ENCODE measurements around the gene CD96. TPM values are rescaled to one million over a fixed set of nuclear protein-coding genes. Genes with fewer than 3 reads are reported as not detected.

The CD96 gene
- total and polyA plus RNA-seq, 2 experiments from 2014 or later, result 0.91 TPM; not detected in 1

- no peaks in the 10 kb centered on the region for H3K27me3 Mint-ChIP-seq (ENCODE audit: insufficient read depth, low read depth, poor library complexity)
- H3K9me2 ChIP-seq (ENCODE audit: insufficient read depth), result peaks cover 4% of the 10 kb centered on the region; the same call in 1 of the 2 replicates
- no peak overlapping the region for H2AFZ ChIP-seq
- H3K27ac Mint-ChIP-seq, result no peak overlapping the region
- H4K20me1 ChIP-seq (replicated peaks; ENCODE audit: insufficient read depth), result no peaks in the 10 kb centered on the region
- no peak overlapping the region for H3K4me3 Mint-ChIP-seq
- H3K4me3 ChIP-seq, result no peak overlapping the region
- H3K36me3 Mint-ChIP-seq (ENCODE audit: low read depth), result peaks cover 7% of the 10 kb centered on the region; the same call in 2 of the 3 replicates
- no peak for DNase-seq (ENCODE audit: low spot score)
- ATAC-seq, result no peak
- no peaks in the 10 kb centered on the region for H3K79me2 ChIP-seq (replicated peaks; ENCODE audit: insufficient read depth)
- no peaks in the 10 kb centered on the region for H3K27me3 ChIP-seq (ENCODE audit: insufficient read depth)
- no peak overlapping the region for H3K27ac ChIP-seq (ENCODE audit: low read depth)
- no peaks in the 10 kb centered on the region; the same call in 1 of the 3 replicates for H3K4me1 Mint-ChIP-seq
- no peaks in the 10 kb centered on the region for H3K4me1 ChIP-seq (ENCODE audit: insufficient read depth)
- H3K36me3 ChIP-seq (ENCODE audit: insufficient read depth), result no peaks in the 10 kb centered on the region
- no peak overlapping the region for H3K4me2 ChIP-seq
- TF ChIP-seq ETS1 (IDR thresholded peaks at IDR 0.05), result no peak
- TF ChIP-seq ZNF331 (CRISPR knock-in tag; IDR thresholded peaks at IDR 0.05; ENCODE audit: low read depth), result no peak
- TF ChIP-seq EZH2phosphoT487 (IDR thresholded peaks at IDR 0.05; ENCODE audit: unreplicated experiment), result no peak
- no peak for TF ChIP-seq EZH2 (IDR thresholded peaks at IDR 0.05; ENCODE audit: low read depth, unreplicated experiment)
- no peak for TF ChIP-seq ZNF114 (CRISPR knock-in tag; IDR thresholded peaks at IDR 0.05)
- TF ChIP-seq NANOG (IDR thresholded peaks at IDR 0.05; ENCODE audit: borderline replicate concordance), result no peak
- TF ChIP-seq STAT1 (IDR thresholded peaks at IDR 0.05; ENCODE audit: unreplicated experiment), result no peak
- TF ChIP-seq REST (IDR thresholded peaks at IDR 0.05; ENCODE audit: unreplicated experiment), result no peak
- no peak for TF ChIP-seq CREB1 (CRISPR knock-in tag; IDR thresholded peaks at IDR 0.05; ENCODE audit: low read depth)
- TF ChIP-seq POLR2AphosphoS5 (IDR thresholded peaks at IDR 0.05; ENCODE audit: low read depth), result no peak
- TF ChIP-seq ZNF462 (CRISPR knock-in tag; IDR thresholded peaks at IDR 0.05), result no peak
- H3K9me3 Mint-ChIP-seq, result peaks cover 14% of the 10 kb centered on the region
- no peaks in the 10 kb centered on the region for H3F3A ChIP-seq (replicated peaks; ENCODE audit: low read depth)
These were observed 37.5 kb downstream of the CD96 start for GRCh38 chr3:111579495-111579894.

Measured in GM23338 (cell line).